Tibial nerve (tissue), 4 donors: ENCODE data around the gene GXYLT2.

Source experiments
- EP300 ChIP-seq, 2 donors: sonication (generic); formaldehyde crosslinking; IDR thresholded peaks; one replicate each; pipeline ENCODE4 v1.6.1; 2017; ENCODE audit warnings: antibody characterized with exemption in 2 of 2, mild to moderate bottlenecking in 1 of 2
- TF ChIP-seq, protein P1 (sequence below), 5 experiments: fragments of 200-600 bp in 3 of 5; fragments of 450-650 bp in 2 of 5; sonication (generic) in 3 of 5; IDR thresholded peaks; one replicate each; pipeline ENCODE4 v1.5.1; 2016 to 2019; ENCODE audit warnings: antibody characterized with exemption in 5 of 5, mild to moderate bottlenecking in 3 of 5, moderate library complexity in 2 of 5

DNA sequence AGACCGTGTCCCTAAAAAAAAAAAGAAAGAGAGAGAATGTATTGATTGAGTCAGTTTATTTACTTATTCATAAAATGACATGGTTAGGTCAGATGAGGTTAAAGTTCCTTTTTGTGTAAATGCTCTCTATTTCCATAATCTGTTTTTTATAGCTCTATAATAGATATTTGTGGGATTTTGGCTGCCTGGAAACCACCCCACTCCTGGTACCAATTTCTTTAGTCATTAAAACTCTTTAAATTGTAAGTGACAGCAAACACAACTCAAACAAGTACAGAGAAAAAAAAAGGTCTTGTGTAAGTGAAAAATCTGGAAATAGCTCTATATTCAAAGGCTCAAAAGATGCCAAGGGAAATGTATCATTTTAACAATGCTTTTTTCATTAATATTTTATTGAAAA is 97.7 kb downstream of the GXYLT2 start:
- TF ChIP-seq, protein P1, sequence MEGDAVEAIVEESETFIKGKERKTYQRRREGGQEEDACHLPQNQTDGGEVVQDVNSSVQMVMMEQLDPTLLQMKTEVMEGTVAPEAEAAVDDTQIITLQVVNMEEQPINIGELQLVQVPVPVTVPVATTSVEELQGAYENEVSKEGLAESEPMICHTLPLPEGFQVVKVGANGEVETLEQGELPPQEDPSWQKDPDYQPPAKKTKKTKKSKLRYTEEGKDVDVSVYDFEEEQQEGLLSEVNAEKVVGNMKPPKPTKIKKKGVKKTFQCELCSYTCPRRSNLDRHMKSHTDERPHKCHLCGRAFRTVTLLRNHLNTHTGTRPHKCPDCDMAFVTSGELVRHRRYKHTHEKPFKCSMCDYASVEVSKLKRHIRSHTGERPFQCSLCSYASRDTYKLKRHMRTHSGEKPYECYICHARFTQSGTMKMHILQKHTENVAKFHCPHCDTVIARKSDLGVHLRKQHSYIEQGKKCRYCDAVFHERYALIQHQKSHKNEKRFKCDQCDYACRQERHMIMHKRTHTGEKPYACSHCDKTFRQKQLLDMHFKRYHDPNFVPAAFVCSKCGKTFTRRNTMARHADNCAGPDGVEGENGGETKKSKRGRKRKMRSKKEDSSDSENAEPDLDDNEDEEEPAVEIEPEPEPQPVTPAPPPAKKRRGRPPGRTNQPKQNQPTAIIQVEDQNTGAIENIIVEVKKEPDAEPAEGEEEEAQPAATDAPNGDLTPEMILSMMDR (IDR thresholded peaks at IDR 0.05), result no peak
- TF ChIP-seq EP300 (IDR thresholded peaks at IDR 0.05), result no peak
